Nephron (organoid): ENCODE results near the gene ULK4.

ENCODE experiments used
- H3K27ac Mint-ChIP-seq, 3 experiments: 2 replicates each; pipeline ENCODE4 v1.8.0; 2020; ENCODE audit warnings: mixed read lengths in 3 of 3, mild to moderate bottlenecking in 2 of 3, moderate library complexity in 1 of 3
- H3K27me3 Mint-ChIP-seq: 2 replicates; pipeline ENCODE4 v1.8.0; 2021; ENCODE audit warnings: low read depth, mild to moderate bottlenecking, moderate library complexity, mixed read lengths
- H3K36me3 Mint-ChIP-seq: 2 replicates; pipeline ENCODE4 v1.8.0; 2020; ENCODE audit warnings: low read depth, mixed read lengths
- H3K4me1 Mint-ChIP-seq: 2 replicates; pipeline ENCODE4 v1.8.0; 2020; ENCODE audit warnings: mixed read lengths
- H3K4me3 Mint-ChIP-seq, 3 experiments: 2 replicates each; pipeline ENCODE4 v1.8.0; 2020; ENCODE audit warnings: mild to moderate bottlenecking in 3 of 3, mixed read lengths in 3 of 3, moderate library complexity in 2 of 3
- H3K9me3 Mint-ChIP-seq: 2 replicates; pipeline ENCODE4 v1.8.0; 2020; ENCODE audit warnings: mixed read lengths
- CTCF ChIP-seq, 3 experiments: fragments of 200-600 bp; sonication (generic); IDR thresholded peaks; one replicate each; pipeline ENCODE4 v1.5.0; 2021; ENCODE audit warnings: antibody characterized with exemption in 3 of 3; ENCODE audit not compliant: unreplicated experiment in 3 of 3

Gene ULK4

GRCh38 chr3:41693799-41694198 lies 268.1 kb downstream of the ULK4 start:
- no peak for TF ChIP-seq CTCF (IDR thresholded peaks at IDR 0.05; ENCODE audit: unreplicated experiment in 3 of 3)
- Mint-ChIP-seq H3K27me3 (no peaks in the 10 kb centered on the region), H3K4me1 (no peaks in the 10 kb centered on the region), H3K27ac (peak overlapping the region in 1 of 3 experiments; percentile 7), H3K36me3 (peaks cover 10% of the 10 kb centered on the region), H3K9me3 (peaks cover 11% of the 10 kb centered on the region), H3K4me3 (no peak overlapping the region)

DNA sequence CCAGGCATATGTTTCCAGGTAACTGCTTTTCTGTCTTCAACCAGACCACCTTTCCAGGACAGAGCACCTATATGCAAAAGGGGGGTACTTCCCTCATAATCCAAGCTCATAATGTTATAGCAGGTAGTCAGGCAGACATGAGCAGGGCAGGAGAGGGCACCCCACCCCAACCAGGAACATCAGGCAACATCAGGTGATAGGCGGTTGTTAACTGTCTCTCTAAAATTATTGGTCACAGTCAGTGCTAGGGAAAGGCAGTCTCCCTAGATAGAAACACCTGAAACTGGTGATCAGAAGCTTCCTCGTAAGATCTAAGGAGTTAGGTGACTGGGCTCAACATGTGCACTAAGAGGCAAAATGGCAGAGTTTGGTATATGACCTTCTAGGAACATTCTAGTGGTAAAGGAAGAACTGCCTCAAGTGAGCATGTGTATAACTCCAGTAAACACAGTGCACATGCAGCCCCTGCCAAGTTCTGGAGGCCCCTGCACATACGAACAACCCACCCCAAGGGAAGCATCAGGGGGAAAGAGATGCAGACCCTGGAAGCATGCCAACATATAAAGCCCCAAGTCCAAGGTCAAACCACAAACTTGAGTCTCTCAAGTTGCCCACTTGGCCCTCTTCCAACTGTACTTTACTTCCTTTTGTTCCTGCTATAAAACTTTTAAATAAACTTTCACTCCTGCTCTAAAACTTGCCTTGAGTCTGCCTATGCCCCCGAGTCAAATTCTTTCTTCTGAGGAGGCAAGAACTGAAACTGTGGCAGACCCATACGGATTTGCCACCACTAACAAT lies 270.9 kb downstream of the ULK4 start:
- Mint-ChIP-seq H3K36me3 (peaks cover 7% of the 10 kb centered on the region), H3K4me3 (no peak overlapping the region), H3K9me3 (peaks cover 6% of the 10 kb centered on the region), H3K4me1 (no peaks in the 10 kb centered on the region), H3K27me3 (no peaks in the 10 kb centered on the region), H3K27ac (peak overlapping the region in 2 of 3 experiments; percentile 29 to 62)
- no peak for TF ChIP-seq CTCF (IDR thresholded peaks at IDR 0.05; ENCODE audit: unreplicated experiment in 3 of 3)

- TF ChIP-seq CTCF (IDR thresholded peaks at IDR 0.05; ENCODE audit: unreplicated experiment in 3 of 3): no peak
- Mint-ChIP-seq H3K4me1 (peaks cover 11% of the 10 kb centered on the region), H3K27ac (no peak overlapping the region), H3K36me3 (peaks cover 4% of the 10 kb centered on the region), H3K27me3 (no peaks in the 10 kb centered on the region), H3K9me3 (peaks cover 3% of the 10 kb centered on the region), H3K4me3 (no peak overlapping the region)
Measured at GRCh38 chr3:41688595-41689380, 273.1 kb downstream of the ULK4 start.

- Mint-ChIP-seq H3K4me3 (no peak overlapping the region), H3K36me3 (peaks cover 4% of the 10 kb centered on the region), H3K27ac (peak overlapping the region in 2 of 3 experiments; percentile 1 to 62), H3K4me1 (peaks cover 28% of the 10 kb centered on the region), H3K9me3 (no peaks in the 10 kb centered on the region), H3K27me3 (no peaks in the 10 kb centered on the region)
- no peak for TF ChIP-seq CTCF (IDR thresholded peaks at IDR 0.05; ENCODE audit: unreplicated experiment in 3 of 3)
Measured at GRCh38 chr3:41684797-41685735, 276.8 kb downstream of the ULK4 start.

- H3K9me3 Mint-ChIP-seq: no peaks in the 10 kb centered on the region
- peaks cover 28% of the 10 kb centered on the region for H3K4me1 Mint-ChIP-seq
- H3K27me3 Mint-ChIP-seq: no peaks in the 10 kb centered on the region
- no peak overlapping the region for H3K4me3 Mint-ChIP-seq
- no peak for TF ChIP-seq CTCF (IDR thresholded peaks at IDR 0.05; ENCODE audit: unreplicated experiment in 3 of 3)
- peaks cover 4% of the 10 kb centered on the region for H3K36me3 Mint-ChIP-seq
- H3K27ac Mint-ChIP-seq: peak overlapping the region; percentile 45 to 71 (median 65)
Measured at GRCh38 chr3:41683666-41684350, 278.1 kb downstream of the ULK4 start.
